Nephron progenitor cell (in vitro differentiated cells): Measurements from ENCODE around the gene PYROXD2.
"Not testable (repeated sequence)": the region's sequence is repeated elsewhere in the genome, so short reads cannot be mapped to it uniquely, and the experiment has no call there.

Experiments used
- DNase-seq: peaks from one replicate; pipeline ENCODE4 v3.0.0; 2021
- H3K27ac Mint-ChIP-seq: 2 replicates; pipeline ENCODE4 v1.8.0; 2021; ENCODE audit warnings: mild to moderate bottlenecking, moderate library complexity, mixed read lengths
- H3K27me3 Mint-ChIP-seq: 2 replicates; pipeline ENCODE4 v1.8.0; 2021; ENCODE audit warnings: mild to moderate bottlenecking, low read depth, mixed read lengths; ENCODE audit not compliant: poor library complexity
- H3K36me3 Mint-ChIP-seq: 2 replicates; pipeline ENCODE4 v1.8.0; 2021; ENCODE audit warnings: low read depth, mixed read lengths
- H3K4me1 Mint-ChIP-seq: 2 replicates; pipeline ENCODE4 v1.8.0; 2021; ENCODE audit warnings: mixed read lengths
- H3K4me3 Mint-ChIP-seq: 2 replicates; pipeline ENCODE4 v1.8.0; 2021; ENCODE audit warnings: mild to moderate bottlenecking, moderate library complexity, mixed read lengths
- H3K9me3 Mint-ChIP-seq: 2 replicates; pipeline ENCODE4 v1.8.0; 2021; ENCODE audit warnings: mild to moderate bottlenecking, moderate library complexity, mixed read lengths
- CTCF ChIP-seq: fragments of 200-600 bp; sonication (generic); IDR thresholded peaks from 2 replicates; pipeline ENCODE4 v1.5.0; 2021; ENCODE audit warnings: antibody characterized with exemption

PYROXD2 gene

GRCh38 chr10:98349508-98349922 lies 65.5 kb downstream of the PYROXD2 start:
- DNase-seq, result no peak
- H3K27me3 Mint-ChIP-seq, result peaks cover 50% of the 10 kb centered on the region
- H3K9me3 Mint-ChIP-seq, result peaks cover 22% of the 10 kb centered on the region
- TF ChIP-seq CTCF, result no peak
- H3K4me3 Mint-ChIP-seq, result no peak overlapping the region
- H3K4me1 Mint-ChIP-seq, result peaks cover 12% of the 10 kb centered on the region
- peaks cover 4% of the 10 kb centered on the region for H3K36me3 Mint-ChIP-seq
- H3K27ac Mint-ChIP-seq, result no peak overlapping the region

GRCh38 chr10:98346847-98347246 lies 68.1 kb downstream of the PYROXD2 start:
- TF ChIP-seq CTCF, result no peak
- Mint-ChIP-seq H3K4me1 (peaks cover 19% of the 10 kb centered on the region), H3K9me3 (peaks cover 22% of the 10 kb centered on the region), H3K36me3 (peaks cover 4% of the 10 kb centered on the region), H3K27ac (no peak overlapping the region), H3K27me3 (peaks cover 33% of the 10 kb centered on the region), H3K4me3 (no peak overlapping the region)
- DNase-seq, result no peak

- no peak for DNase-seq
- no peak for TF ChIP-seq CTCF
- no peak overlapping the region for H3K4me3 Mint-ChIP-seq
- H3K27me3 Mint-ChIP-seq, result peaks cover 23% of the 10 kb centered on the region
- H3K27ac Mint-ChIP-seq, result no peak overlapping the region
- peaks cover 22% of the 10 kb centered on the region for H3K9me3 Mint-ChIP-seq
- H3K4me1 Mint-ChIP-seq, result peaks cover 17% of the 10 kb centered on the region
- peaks cover 4% of the 10 kb centered on the region for H3K36me3 Mint-ChIP-seq
Observed at GRCh38 chr10:98344589-98345038, 70.4 kb downstream of the PYROXD2 start.

GRCh38 chr10:98341701-98342100 lies 73.3 kb downstream of the PYROXD2 start:
- not testable (repeated sequence) for DNase-seq, H3K4me3 Mint-ChIP-seq, H3K27ac Mint-ChIP-seq, H3K4me1 Mint-ChIP-seq, H3K36me3 Mint-ChIP-seq
- Mint-ChIP-seq H3K27me3 (peaks cover 13% of the 10 kb centered on the region), H3K9me3 (peaks cover 10% of the 10 kb centered on the region)

GRCh38 chr10:98340940-98341310 lies 74.1 kb downstream of the PYROXD2 start:
- no peak for DNase-seq
- H3K9me3 Mint-ChIP-seq, result peaks cover 2% of the 10 kb centered on the region
- H3K4me1 Mint-ChIP-seq, result peaks cover 9% of the 10 kb centered on the region
- no peaks in the 10 kb centered on the region for H3K36me3 Mint-ChIP-seq
- H3K4me3 Mint-ChIP-seq, result no peak overlapping the region
- no peak for TF ChIP-seq CTCF
- H3K27me3 Mint-ChIP-seq, result peaks cover 11% of the 10 kb centered on the region
- H3K27ac Mint-ChIP-seq, result no peak overlapping the region

GRCh38 chr10:98340261-98340939 lies 74.6 kb downstream of the PYROXD2 start:
- H3K36me3 Mint-ChIP-seq, result no peaks in the 10 kb centered on the region
- peaks cover 9% of the 10 kb centered on the region for H3K4me1 Mint-ChIP-seq
- peaks cover 11% of the 10 kb centered on the region for H3K27me3 Mint-ChIP-seq
- H3K4me3 Mint-ChIP-seq, result no peak overlapping the region
- TF ChIP-seq CTCF, result no peak
- no peak for DNase-seq
- H3K9me3 Mint-ChIP-seq, result no peaks in the 10 kb centered on the region
- no peak overlapping the region for H3K27ac Mint-ChIP-seq
